Ishikawa (cell line): ENCODE measurements around the gene HGS.

ENCODE experiments used
- CEBPB ChIP-seq: IDR thresholded peaks from 2 replicates; pipeline ENCODE4 v1.6.1; 2012
- CREB1 ChIP-seq: IDR thresholded peaks from 2 replicates; pipeline ENCODE4 v1.6.1; 2012; ENCODE audit warnings: low read depth
- EGR1 ChIP-seq: IDR thresholded peaks from 2 replicates; pipeline ENCODE4 v1.6.1; 2012
- EP300 ChIP-seq: IDR thresholded peaks from 2 replicates; pipeline ENCODE4 v1.6.1; 2012; ENCODE audit warnings: borderline replicate concordance
- FOXM1 ChIP-seq: IDR thresholded peaks from 2 replicates; pipeline ENCODE4 v1.6.1; 2012; ENCODE audit warnings: low read depth, borderline replicate concordance
- NFIC ChIP-seq: IDR thresholded peaks from 2 replicates; pipeline ENCODE4 v1.6.1; 2012
- RAD21 ChIP-seq: IDR thresholded peaks from 2 replicates; pipeline ENCODE4 v1.6.1; 2012; ENCODE audit warnings: low read depth
- TAF1 ChIP-seq: IDR thresholded peaks from 2 replicates; pipeline ENCODE4 v1.6.1; 2012; ENCODE audit warnings: low read depth, mild to moderate bottlenecking
- TCF12 ChIP-seq: IDR thresholded peaks from 2 replicates; pipeline ENCODE4 v1.6.1; 2012; ENCODE audit warnings: low read depth
- TEAD4 ChIP-seq: IDR thresholded peaks from 2 replicates; pipeline ENCODE4 v1.6.1; 2012
- YY1 ChIP-seq: IDR thresholded peaks from 2 replicates; pipeline ENCODE4 v1.6.1; 2012; ENCODE audit warnings: low read depth
- ZBTB7A ChIP-seq: IDR thresholded peaks from 2 replicates; pipeline ENCODE4 v1.6.1; 2012; ENCODE audit warnings: low read depth
- TF ChIP-seq, protein P1 (sequence below): IDR thresholded peaks from 2 replicates; pipeline ENCODE4 v1.6.1; 2012
- TF ChIP-seq, protein P2 (sequence below): IDR thresholded peaks from 2 replicates; pipeline ENCODE4 v1.6.1; 2012; ENCODE audit warnings: low read depth, mild to moderate bottlenecking
- TF ChIP-seq, protein P3 (sequence below): IDR thresholded peaks from 2 replicates; pipeline ENCODE4 v1.6.1; 2012

Gene HGS

DNA sequence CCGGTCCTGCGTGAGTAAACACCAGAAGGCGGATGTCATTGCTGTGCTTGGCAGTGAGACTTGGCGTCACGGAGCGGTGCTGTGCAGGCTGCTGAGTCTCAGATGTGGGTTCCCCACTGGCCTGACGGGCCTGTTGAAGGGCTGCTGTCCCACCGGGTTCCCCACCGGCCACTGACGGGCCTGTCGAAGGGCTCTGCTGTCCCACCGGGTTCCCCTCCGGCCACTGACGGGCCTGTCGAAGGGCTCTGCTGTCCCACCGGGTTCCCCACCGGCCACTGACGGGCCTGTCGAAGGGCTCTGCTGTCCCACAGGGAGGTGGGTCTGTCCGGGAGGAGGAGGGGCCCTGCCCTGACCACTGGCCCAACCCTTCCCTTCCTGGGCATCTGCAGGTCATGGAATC, 2.8 kb downstream of the HGS start:
- TF ChIP-seq NFIC (no peak), TCF12 (no peak), EP300 (no peak), FOXM1 (no peak), CREB1 (no peak), EGR1 (no peak), TAF1 (no peak), RAD21 (no peak), ZBTB7A (no peak), TEAD4 (no peak)
- TF ChIP-seq, protein P1, sequence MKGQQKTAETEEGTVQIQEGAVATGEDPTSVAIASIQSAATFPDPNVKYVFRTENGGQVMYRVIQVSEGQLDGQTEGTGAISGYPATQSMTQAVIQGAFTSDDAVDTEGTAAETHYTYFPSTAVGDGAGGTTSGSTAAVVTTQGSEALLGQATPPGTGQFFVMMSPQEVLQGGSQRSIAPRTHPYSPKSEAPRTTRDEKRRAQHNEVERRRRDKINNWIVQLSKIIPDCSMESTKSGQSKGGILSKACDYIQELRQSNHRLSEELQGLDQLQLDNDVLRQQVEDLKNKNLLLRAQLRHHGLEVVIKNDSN, result no peak
- TF ChIP-seq, protein P2, sequence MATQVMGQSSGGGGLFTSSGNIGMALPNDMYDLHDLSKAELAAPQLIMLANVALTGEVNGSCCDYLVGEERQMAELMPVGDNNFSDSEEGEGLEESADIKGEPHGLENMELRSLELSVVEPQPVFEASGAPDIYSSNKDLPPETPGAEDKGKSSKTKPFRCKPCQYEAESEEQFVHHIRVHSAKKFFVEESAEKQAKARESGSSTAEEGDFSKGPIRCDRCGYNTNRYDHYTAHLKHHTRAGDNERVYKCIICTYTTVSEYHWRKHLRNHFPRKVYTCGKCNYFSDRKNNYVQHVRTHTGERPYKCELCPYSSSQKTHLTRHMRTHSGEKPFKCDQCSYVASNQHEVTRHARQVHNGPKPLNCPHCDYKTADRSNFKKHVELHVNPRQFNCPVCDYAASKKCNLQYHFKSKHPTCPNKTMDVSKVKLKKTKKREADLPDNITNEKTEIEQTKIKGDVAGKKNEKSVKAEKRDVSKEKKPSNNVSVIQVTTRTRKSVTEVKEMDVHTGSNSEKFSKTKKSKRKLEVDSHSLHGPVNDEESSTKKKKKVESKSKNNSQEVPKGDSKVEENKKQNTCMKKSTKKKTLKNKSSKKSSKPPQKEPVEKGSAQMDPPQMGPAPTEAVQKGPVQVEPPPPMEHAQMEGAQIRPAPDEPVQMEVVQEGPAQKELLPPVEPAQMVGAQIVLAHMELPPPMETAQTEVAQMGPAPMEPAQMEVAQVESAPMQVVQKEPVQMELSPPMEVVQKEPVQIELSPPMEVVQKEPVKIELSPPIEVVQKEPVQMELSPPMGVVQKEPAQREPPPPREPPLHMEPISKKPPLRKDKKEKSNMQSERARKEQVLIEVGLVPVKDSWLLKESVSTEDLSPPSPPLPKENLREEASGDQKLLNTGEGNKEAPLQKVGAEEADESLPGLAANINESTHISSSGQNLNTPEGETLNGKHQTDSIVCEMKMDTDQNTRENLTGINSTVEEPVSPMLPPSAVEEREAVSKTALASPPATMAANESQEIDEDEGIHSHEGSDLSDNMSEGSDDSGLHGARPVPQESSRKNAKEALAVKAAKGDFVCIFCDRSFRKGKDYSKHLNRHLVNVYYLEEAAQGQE, result no peak

DNA sequence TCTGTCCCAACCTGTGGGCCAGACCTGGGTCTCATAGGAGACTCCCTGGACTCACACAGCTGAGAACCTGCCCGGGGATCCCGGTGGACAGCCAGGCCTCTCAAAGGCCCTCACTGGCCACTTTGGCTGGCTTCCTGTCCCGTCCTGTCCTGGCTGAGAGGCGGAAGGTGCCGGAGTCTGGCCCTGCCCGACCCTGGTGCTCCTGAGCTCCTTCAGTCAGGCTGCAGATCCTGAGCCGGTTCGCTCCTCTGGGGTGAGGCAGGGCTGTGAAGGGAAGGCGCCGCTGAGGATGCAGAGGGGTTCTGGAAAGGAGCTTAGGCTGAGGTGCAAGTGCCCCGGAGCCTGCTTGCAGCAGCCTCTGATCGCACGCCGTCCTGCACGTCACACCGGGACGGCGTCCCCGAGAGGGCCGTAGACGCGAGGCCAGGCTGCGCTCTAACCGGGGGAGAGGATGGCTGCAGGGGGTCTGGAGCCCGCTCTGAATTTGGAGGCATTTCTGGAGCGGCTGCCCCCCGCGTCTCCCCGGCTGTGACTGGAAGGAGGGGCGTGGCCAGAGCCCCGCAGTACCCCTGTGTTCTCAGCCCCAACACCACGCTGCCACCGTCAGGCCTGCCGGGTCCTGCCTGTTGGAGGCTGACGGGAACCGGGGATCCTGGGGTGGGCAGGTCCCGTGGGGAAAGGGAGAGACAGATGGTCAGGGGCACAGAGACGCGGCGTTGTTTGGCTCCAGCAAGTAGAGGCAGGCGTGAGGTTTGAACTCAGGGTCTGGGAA, 4.1 kb downstream of the HGS start:
- TF ChIP-seq, protein P2, result no peak
- TF ChIP-seq, protein P3, sequence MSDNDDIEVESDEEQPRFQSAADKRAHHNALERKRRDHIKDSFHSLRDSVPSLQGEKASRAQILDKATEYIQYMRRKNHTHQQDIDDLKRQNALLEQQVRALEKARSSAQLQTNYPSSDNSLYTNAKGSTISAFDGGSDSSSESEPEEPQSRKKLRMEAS, result no peak
- TF ChIP-seq FOXM1 (no peak), NFIC (no peak), EP300 (no peak), CEBPB (no peak), CREB1 (no peak), TCF12 (no peak), TEAD4 (no peak), RAD21 (no peak), ZBTB7A (no peak), EGR1 (no peak), TAF1 (no peak), YY1 (no peak)
- TF ChIP-seq, protein P1, result no peak

DNA sequence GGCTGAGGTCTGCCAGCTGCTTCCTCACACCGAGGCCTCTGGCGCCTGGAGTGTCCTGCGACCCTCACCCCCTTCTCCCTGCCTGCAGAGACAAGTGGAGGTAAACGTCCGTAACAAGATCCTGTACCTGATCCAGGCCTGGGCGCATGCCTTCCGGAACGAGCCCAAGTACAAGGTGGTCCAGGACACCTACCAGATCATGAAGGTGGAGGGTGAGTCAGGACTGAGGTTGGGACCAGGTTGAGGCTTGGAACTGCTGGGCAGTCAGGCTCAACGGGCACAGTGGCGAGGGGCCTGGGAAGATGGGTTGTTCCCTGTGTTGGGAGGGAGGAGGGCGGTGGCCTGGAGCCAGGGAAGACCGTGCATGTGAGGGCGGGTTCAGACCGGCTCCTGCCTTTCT, 4.8 kb downstream of the HGS start:
- TF ChIP-seq, protein P3, result no peak
- TF ChIP-seq FOXM1 (no peak), TEAD4 (no peak), YY1 (no peak), EP300 (no peak), TAF1 (no peak), NFIC (no peak), TCF12 (no peak), CREB1 (no peak), CEBPB (no peak), ZBTB7A (no peak), RAD21 (no peak)
- TF ChIP-seq, protein P1, result no peak

DNA sequence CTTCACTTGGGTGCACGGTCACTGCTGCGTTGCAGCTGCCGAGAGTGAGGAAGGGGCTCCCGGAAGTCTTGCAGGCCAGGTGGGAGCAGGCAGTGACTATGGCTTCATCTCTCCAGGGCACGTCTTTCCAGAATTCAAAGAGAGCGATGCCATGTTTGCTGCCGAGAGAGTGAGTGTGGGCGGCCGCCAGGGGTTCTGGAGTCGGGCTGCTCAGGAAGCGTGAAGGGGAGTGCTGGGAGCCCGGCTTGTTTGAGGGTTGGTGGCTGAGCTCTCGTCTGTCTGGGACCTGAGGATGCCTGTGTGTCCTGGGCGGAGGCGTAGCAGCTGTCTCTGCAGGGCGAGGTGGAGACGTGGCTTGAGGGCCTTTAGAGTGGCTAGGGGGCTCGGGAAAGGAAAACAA, 6.3 kb downstream of the HGS start:
- no peak for TF ChIP-seq EP300
- no peak for TF ChIP-seq NFIC
- no peak for TF ChIP-seq YY1
- no peak for TF ChIP-seq CEBPB
- no peak for TF ChIP-seq CREB1
- no peak for TF ChIP-seq FOXM1
- TF ChIP-seq, protein P2, result no peak
- no peak for TF ChIP-seq RAD21
- TF ChIP-seq, protein P1, result no peak
- TF ChIP-seq TCF12, result no peak
- TF ChIP-seq EGR1, result no peak
- TF ChIP-seq ZBTB7A, result no peak
- no peak for TF ChIP-seq TEAD4
